ENCODE data around the gene SPOCK2.
A peak's percentile ranks its signal among the peaks of the same experiment; 100 is the strongest.

The SPOCK2 gene

GRCh38 chr10:72097448-72098300, 9.3 kb upstream of the SPOCK2 start (continued):
- TF ChIP-seq, protein P1, sequence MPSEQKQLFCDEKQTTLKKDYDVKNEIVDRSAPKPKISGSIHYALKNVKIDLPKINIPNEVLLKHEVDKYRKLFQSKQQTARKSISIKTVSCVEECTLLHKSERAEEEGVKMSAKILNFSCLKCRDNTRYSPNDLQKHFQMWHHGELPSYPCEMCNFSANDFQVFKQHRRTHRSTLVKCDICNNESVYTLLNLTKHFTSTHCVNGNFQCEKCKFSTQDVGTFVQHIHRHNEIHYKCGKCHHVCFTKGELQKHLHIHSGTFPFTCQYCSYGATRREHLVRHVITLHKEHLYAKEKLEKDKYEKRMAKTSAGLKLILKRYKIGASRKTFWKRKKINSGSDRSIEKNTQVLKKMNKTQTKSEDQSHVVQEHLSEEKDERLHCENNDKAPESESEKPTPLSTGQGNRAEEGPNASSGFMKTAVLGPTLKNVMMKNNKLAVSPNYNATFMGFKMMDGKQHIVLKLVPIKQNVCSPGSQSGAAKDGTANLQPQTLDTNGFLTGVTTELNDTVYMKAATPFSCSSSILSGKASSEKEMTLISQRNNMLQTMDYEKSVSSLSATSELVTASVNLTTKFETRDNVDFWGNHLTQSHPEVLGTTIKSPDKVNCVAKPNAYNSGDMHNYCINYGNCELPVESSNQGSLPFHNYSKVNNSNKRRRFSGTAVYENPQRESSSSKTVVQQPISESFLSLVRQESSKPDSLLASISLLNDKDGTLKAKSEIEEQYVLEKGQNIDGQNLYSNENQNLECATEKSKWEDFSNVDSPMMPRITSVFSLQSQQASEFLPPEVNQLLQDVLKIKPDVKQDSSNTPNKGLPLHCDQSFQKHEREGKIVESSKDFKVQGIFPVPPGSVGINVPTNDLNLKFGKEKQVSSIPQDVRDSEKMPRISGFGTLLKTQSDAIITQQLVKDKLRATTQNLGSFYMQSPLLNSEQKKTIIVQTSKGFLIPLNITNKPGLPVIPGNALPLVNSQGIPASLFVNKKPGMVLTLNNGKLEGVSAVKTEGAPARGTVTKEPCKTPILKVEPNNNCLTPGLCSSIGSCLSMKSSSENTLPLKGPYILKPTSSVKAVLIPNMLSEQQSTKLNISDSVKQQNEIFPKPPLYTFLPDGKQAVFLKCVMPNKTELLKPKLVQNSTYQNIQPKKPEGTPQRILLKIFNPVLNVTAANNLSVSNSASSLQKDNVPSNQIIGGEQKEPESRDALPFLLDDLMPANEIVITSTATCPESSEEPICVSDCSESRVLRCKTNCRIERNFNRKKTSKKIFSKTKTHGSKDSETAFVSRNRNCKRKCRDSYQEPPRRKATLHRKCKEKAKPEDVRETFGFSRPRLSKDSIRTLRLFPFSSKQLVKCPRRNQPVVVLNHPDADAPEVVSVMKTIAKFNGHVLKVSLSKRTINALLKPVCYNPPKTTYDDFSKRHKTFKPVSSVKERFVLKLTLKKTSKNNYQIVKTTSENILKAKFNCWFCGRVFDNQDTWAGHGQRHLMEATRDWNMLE (tag by site-specific recombination; conservative IDR thresholded peaks at IDR 0.05; ENCODE audit: low read depth): peak; percentile 35; the same call in 1 of the 2 replicates
- TF ChIP-seq TRIM28 (IDR thresholded peaks at IDR 0.05; ENCODE audit: borderline replicate concordance, low read length) (peak; percentile 86; the same call in 1 of the 2 replicates), ZSCAN23 (tag by site-specific recombination; IDR thresholded peaks at IDR 0.05) (peak; percentile 93), OVOL3 (tag by site-specific recombination; IDR thresholded peaks at IDR 0.05) (peak; percentile 82; the same call in 1 of the 2 replicates), ZNF341 (tag by site-specific recombination; IDR thresholded peaks at IDR 0.05; ENCODE audit: low read depth) (peak; percentile 95), ZNF660 (tag by site-specific recombination; IDR thresholded peaks at IDR 0.05) (peak; percentile 78), ZNF837 (tag by site-specific recombination; IDR thresholded peaks at IDR 0.05) (0 out of 2 replicates have a peak, but pooled peaks have one; percentile 20), ZFP3 (tag by site-specific recombination; IDR thresholded peaks at IDR 0.05; ENCODE audit: low read depth) (no peak), KLF1 (tag by site-specific recombination; IDR thresholded peaks at IDR 0.05) (0 out of 2 replicates have a peak, but pooled peaks have one; percentile 31), ZNF214 (tag by site-specific recombination; IDR thresholded peaks at IDR 0.05; ENCODE audit: borderline replicate concordance) (no peak), ZNF121 (tag by site-specific recombination; IDR thresholded peaks at IDR 0.05) (no peak), ZNF174 (tag by site-specific recombination; IDR thresholded peaks at IDR 0.05) (no peak), GLIS2 (tag by site-specific recombination; IDR thresholded peaks at IDR 0.05) (0 out of 2 replicates have a peak, but pooled peaks have one; percentile 27), SP7 (tag by site-specific recombination; IDR thresholded peaks at IDR 0.05) (peak; percentile 87), PRDM4 (tag by site-specific recombination; IDR thresholded peaks at IDR 0.05) (peak; percentile 81), BCL11A (tag by site-specific recombination; IDR thresholded peaks at IDR 0.05; ENCODE audit: low read depth) (peak; percentile 74), ZNF146 (tag by site-specific recombination; IDR thresholded peaks at IDR 0.05) (peak; percentile 68), TSHZ1 (tag by site-specific recombination; IDR thresholded peaks at IDR 0.05; ENCODE audit: borderline replicate concordance) (peak; percentile 89), ZNF776 (tag by site-specific recombination; IDR thresholded peaks at IDR 0.05; ENCODE audit: borderline replicate concordance) (no peak), ZSCAN4 (tag by site-specific recombination; IDR thresholded peaks at IDR 0.05) (peak; percentile 76; the same call in 1 of the 2 replicates), SP3 (tag by site-specific recombination; IDR thresholded peaks at IDR 0.05) (peak; percentile 50; the same call in 1 of the 2 replicates), ZNF404 (tag by site-specific recombination; IDR thresholded peaks at IDR 0.05) (no peak), ZEB2 (tag by site-specific recombination; IDR thresholded peaks at IDR 0.05) (peak; percentile 97)
- TF ChIP-seq, protein P2, sequence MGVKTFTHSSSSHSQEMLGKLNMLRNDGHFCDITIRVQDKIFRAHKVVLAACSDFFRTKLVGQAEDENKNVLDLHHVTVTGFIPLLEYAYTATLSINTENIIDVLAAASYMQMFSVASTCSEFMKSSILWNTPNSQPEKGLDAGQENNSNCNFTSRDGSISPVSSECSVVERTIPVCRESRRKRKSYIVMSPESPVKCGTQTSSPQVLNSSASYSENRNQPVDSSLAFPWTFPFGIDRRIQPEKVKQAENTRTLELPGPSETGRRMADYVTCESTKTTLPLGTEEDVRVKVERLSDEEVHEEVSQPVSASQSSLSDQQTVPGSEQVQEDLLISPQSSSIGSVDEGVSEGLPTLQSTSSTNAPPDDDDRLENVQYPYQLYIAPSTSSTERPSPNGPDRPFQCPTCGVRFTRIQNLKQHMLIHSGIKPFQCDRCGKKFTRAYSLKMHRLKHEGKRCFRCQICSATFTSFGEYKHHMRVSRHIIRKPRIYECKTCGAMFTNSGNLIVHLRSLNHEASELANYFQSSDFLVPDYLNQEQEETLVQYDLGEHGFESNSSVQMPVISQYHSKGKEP (tag by site-specific recombination; IDR thresholded peaks at IDR 0.05): peak; percentile 91
